ENCODE data around the gene ETFB.

ETFB gene

GRCh38 chr19:51337141-51337860 is 28.9 kb downstream of the ETFB start:
- Mint-ChIP-seq H3K4me3 (no peak overlapping the region), H3K4me1 (peaks cover 18 to 31% of the 10 kb centered on the region in 2 donors), H3K9me3 (no peaks in the 10 kb centered on the region), H3K27ac (no peak overlapping the region), H3K27me3 (peaks cover 17 to 18% of the 10 kb centered on the region in 2 donors), H3K36me3 (peaks cover 0 to 10% of the 10 kb centered on the region in 2 donors)
- DNase-seq: no peak
- no peak for ATAC-seq (replicated peaks)

- Mint-ChIP-seq H3K4me1 (peaks cover 5 to 8% of the 10 kb centered on the region in 2 donors), H3K9me3 (peaks cover 4% of the 10 kb centered on the region in 2 donors), H3K36me3 (peaks cover 16 to 37% of the 10 kb centered on the region in 2 donors), H3K27me3 (peaks cover 43 to 45% of the 10 kb centered on the region in 2 donors), H3K4me3 (no peak overlapping the region), H3K27ac (no peak overlapping the region)
- DNase-seq (no peak), ATAC-seq (replicated peaks) (no peak)
Measured at GRCh38 chr19:51333836-51334460, 32.2 kb downstream of the ETFB start.

DNA sequence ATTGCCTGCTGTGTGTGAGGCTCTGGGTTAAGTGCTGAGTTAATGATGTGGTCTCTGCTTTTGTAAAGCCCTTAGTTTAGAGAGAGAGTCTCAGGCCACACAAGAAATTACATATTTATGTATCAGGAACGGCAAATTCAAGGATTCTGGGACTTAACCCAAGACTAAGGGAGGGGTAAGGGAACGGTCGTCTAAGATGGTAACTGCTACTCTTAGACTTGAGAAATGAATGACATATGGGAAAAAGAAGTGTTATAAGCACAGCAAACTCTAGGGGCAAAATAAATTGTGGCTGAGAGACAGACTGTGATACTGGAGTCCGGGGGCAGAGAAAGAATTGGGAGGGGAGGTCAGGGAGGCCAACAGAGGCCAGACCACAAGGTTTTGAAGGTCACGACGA is 34.5 kb downstream of the ETFB start:
- DNase-seq: no peak
- Mint-ChIP-seq H3K4me3 (no peak overlapping the region), H3K9me3 (peaks cover 4 to 5% of the 10 kb centered on the region in 2 donors), H3K4me1 (peaks cover 9 to 13% of the 10 kb centered on the region in 2 donors), H3K27ac (no peak overlapping the region), H3K36me3 (peaks cover 18 to 40% of the 10 kb centered on the region in 2 donors), H3K27me3 (peaks cover 63 to 67% of the 10 kb centered on the region in 2 donors)
- ATAC-seq (replicated peaks): no peak

- Mint-ChIP-seq H3K9me3 (peaks cover 4 to 5% of the 10 kb centered on the region in 2 donors), H3K36me3 (peaks cover 18 to 36% of the 10 kb centered on the region in 2 donors), H3K4me3 (no peak overlapping the region), H3K4me1 (peaks cover 9 to 13% of the 10 kb centered on the region in 2 donors), H3K27me3 (peaks cover 68 to 72% of the 10 kb centered on the region in 2 donors), H3K27ac (no peak overlapping the region)
- ATAC-seq (replicated peaks): no peak
- no peak for DNase-seq
Measured at GRCh38 chr19:51331193-51331592, 35.0 kb downstream of the ETFB start.

GRCh38 chr19:51330366-51330765 is 35.8 kb downstream of the ETFB start:
- Mint-ChIP-seq H3K27ac (no peak overlapping the region), H3K27me3 (peaks cover 76 to 80% of the 10 kb centered on the region in 2 donors)
- no peak for DNase-seq

GRCh38 chr19:51329411-51329810 is 36.8 kb downstream of the ETFB start:
- no peak overlapping the region for H3K4me3 Mint-ChIP-seq
- ATAC-seq (replicated peaks): no peak
- no peak overlapping the region for H3K27ac Mint-ChIP-seq
- H3K27me3 Mint-ChIP-seq: peaks cover 75 to 80% of the 10 kb centered on the region in 2 donors
- no peak for DNase-seq
- peaks cover 4 to 5% of the 10 kb centered on the region in 2 donors for H3K9me3 Mint-ChIP-seq
- H3K36me3 Mint-ChIP-seq: peaks cover 18 to 36% of the 10 kb centered on the region in 2 donors
- peaks cover 9 to 20% of the 10 kb centered on the region in 2 donors for H3K4me1 Mint-ChIP-seq

More at GRCh38 chr19:51330366-51330765, 35.8 kb downstream of the ETFB start:
- H3K36me3 Mint-ChIP-seq: peaks cover 18 to 36% of the 10 kb centered on the region in 2 donors
- H3K4me1 Mint-ChIP-seq: peaks cover 9 to 20% of the 10 kb centered on the region in 2 donors
- peaks cover 4 to 5% of the 10 kb centered on the region in 2 donors for H3K9me3 Mint-ChIP-seq
- no peak overlapping the region for H3K4me3 Mint-ChIP-seq
- ATAC-seq (replicated peaks): no peak

DNA sequence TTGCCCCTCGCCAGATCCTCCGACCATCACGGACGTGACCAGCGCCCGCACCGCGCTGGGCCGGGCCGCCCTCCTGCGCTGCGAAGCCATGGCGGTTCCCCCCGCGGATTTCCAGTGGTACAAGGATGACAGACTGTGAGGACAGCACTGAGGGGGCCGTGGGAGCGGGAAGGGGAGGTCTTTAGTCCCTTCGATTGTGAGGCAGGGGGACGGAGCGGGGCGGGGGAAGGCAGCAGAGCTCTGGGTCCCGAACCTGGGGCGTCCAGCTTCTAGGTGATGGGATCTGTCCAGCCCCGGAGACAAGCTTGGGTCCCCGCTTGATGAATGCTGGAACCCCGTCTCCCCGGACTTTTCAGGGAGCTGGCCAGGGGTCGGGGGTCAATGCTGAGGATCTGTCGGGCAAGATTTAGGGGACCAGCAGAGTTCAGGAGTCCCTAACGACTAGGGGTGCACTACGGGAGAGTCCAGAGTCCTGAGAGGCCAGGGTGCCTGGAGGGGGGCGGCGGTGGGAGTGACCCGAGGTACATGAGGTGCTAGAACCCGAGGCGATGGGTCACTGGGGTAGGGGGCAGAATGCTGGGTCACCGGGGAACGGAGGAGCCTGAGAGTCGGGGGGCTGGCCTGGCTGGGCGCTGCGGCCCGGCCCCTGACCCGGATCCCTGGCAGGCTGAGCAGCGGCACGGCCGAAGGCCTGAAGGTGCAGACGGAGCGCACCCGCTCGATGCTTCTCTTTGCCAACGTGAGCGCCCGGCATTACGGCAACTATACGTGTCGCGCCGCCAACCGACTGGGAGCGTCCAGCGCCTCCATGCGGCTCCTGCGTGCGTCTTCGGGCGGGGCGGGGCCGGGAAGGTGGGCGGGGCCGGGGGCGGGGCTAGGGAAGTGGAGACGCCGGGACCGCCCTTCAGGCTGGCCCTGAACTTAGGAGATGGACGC is 38.9 kb downstream of the ETFB start:
- Mint-ChIP-seq H3K36me3 (peaks cover 18 to 29% of the 10 kb centered on the region in 2 donors), H3K27ac (no peak overlapping the region), H3K4me1 (peaks cover 9 to 20% of the 10 kb centered on the region in 2 donors), H3K4me3 (peak overlapping the region; percentile 78 to 83), H3K27me3 (peaks cover 89 to 93% of the 10 kb centered on the region in 2 donors), H3K9me3 (peaks cover 4 to 5% of the 10 kb centered on the region in 2 donors)
- ATAC-seq (replicated peaks) (peak; percentile 77 to 80), DNase-seq (no peak)

DNA sequence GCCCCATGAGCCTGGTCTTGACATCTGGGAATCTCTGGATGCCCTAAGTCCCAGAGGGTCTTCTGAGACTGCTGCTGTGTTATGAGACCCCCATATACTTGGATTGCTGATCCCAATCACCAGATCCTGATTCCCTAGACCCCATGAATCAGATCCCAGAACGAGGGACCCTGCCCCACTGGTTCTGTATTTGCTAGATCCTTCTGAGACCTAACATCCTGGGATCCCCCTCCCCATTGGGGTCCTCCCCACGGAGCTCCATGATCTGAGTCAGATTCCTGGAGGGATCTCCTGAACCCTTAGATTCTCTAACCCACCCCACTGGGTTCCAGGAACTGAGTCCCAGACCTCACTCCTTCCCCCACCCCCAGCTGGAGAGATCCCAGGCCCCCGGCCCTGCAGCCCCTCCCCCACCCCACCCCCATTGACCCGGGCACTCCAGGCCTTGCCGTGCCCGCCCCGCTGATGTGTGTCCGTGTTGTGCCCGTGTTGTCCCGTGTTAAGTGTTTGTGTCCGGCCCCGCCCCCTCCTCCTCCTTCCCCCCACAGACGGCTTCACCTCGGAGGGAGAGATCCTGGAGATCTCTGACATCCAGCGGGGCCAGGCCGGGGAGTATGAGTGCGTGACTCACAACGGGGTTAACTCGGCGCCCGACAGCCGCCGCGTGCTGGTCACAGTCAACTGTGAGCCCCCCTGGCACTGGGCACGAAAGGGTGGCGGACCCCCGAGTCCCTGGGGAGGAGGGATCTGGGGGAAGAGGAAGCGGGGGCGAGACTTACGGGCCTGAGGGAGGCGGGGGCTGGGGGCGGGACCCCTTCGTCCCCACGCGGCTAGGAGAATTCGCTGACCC is 39.7 kb downstream of the ETFB start:
- no peak for DNase-seq
- Mint-ChIP-seq H3K4me3 (peak overlapping the region in 1 of 2 donors; percentile 78), H3K27ac (no peak overlapping the region), H3K9me3 (peaks cover 5 to 6% of the 10 kb centered on the region in 2 donors), H3K36me3 (peaks cover 11 to 22% of the 10 kb centered on the region in 2 donors), H3K27me3 (peaks cover 87 to 91% of the 10 kb centered on the region in 2 donors), H3K4me1 (peaks cover 9 to 20% of the 10 kb centered on the region in 2 donors)
- no peak for ATAC-seq (replicated peaks)

GRCh38 chr19:51325161-51325976 is 40.8 kb downstream of the ETFB start:
- Mint-ChIP-seq H3K27me3 (peaks cover 87% of the 10 kb centered on the region in 2 donors), H3K36me3 (peaks cover 7 to 11% of the 10 kb centered on the region in 2 donors), H3K4me3 (no peak overlapping the region), H3K4me1 (peaks cover 9 to 20% of the 10 kb centered on the region in 2 donors), H3K9me3 (peaks cover 3 to 4% of the 10 kb centered on the region in 2 donors), H3K27ac (peak overlapping the region; percentile 7)
- ATAC-seq (replicated peaks) (peak; percentile 57 to 66), DNase-seq (no peak)

- Mint-ChIP-seq H3K27ac (no peak overlapping the region), H3K36me3 (peaks cover 2 to 3% of the 10 kb centered on the region in 2 donors), H3K4me3 (no peak overlapping the region), H3K4me1 (peaks cover 4 to 20% of the 10 kb centered on the region in 2 donors), H3K9me3 (peaks cover 3 to 4% of the 10 kb centered on the region in 2 donors), H3K27me3 (peaks cover 76 to 83% of the 10 kb centered on the region in 2 donors)
- DNase-seq (no peak), ATAC-seq (replicated peaks) (no peak)
Measured at GRCh38 chr19:51324167-51324481, 42.1 kb downstream of the ETFB start.

DNA sequence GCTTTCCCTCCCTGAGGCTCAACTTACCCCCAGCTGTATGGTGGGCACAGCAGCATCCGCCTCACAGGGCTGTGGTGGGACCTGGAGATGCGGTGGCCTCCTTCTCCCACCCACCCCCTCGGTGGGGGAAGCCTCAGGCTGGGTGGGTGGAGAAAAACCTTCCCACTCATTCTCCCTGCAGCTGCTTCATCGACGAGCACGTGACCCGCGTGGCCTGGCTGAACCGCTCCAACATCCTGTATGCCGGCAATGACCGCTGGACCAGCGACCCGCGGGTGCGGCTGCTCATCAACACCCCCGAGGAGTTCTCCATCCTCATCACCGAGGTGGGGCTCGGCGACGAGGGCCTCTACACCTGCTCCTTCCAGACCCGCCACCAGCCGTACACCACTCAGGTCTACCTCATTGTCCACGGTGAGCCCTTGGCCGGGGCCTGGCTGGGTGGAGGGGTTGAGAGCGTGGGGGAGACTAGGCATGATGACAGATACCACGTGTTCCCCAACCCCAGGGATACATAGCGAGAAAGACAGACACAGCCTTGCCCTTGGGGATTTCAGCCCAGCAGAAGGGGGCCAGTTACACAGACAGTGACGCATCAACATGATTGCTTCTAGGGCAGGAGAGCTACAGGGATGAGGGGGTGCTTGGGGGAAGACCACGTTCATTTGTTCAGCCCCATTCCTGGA is 42.6 kb downstream of the ETFB start:
- ATAC-seq (replicated peaks): no peak
- peaks cover 3 to 4% of the 10 kb centered on the region in 2 donors for H3K9me3 Mint-ChIP-seq

DNA sequence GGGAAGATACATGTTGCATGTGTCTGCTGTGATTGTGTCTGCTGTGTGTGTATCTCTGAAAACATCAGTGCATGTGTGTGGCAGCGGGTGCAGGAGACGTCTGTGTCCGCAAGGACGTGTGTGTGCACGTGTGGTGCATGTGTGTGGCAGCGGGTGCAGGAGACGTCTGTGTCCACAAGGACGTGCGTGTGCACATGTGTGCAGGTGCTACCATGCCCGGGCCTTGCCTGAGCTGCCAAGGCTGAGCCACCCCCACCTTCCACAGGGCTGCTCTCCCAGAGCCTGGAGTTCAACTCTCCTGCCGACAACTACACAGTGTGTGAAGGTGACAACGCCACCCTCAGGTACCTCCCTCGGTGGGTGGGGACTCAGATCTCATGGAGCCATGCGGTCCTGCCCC is 44.4 kb downstream of the ETFB start:
- Mint-ChIP-seq H3K4me3 (no peak overlapping the region), H3K27ac (no peak overlapping the region), H3K4me1 (peaks cover 0 to 7% of the 10 kb centered on the region in 2 donors), H3K27me3 (peaks cover 61 to 62% of the 10 kb centered on the region in 2 donors), H3K9me3 (peaks cover 3% of the 10 kb centered on the region in 2 donors), H3K36me3 (no peaks in the 10 kb centered on the region)
- no peak for DNase-seq
- no peak for ATAC-seq (replicated peaks)

More for the DNA sequence above, 42.6 kb downstream of the ETFB start:
- no peak overlapping the region for H3K27ac Mint-ChIP-seq
- H3K4me1 Mint-ChIP-seq: peaks cover 4 to 20% of the 10 kb centered on the region in 2 donors
- DNase-seq: no peak
- peaks cover 73 to 81% of the 10 kb centered on the region in 2 donors for H3K27me3 Mint-ChIP-seq
- peaks cover 2 to 3% of the 10 kb centered on the region in 2 donors for H3K36me3 Mint-ChIP-seq
- H3K4me3 Mint-ChIP-seq: no peak overlapping the region
